GM13976 (cell line): ENCODE measurements around the gene HCRTR2.

ENCODE experiments used
- DNase-seq: peaks from one replicate; pipeline ENCODE4 v3.0.0; 2012; ENCODE audit warnings: low spot score
- CTCF ChIP-seq: IDR thresholded peaks from 2 replicates; pipeline ENCODE4 v1.5.1; 2012; ENCODE audit warnings: borderline replicate concordance, mild to moderate bottlenecking; ENCODE audit not compliant: insufficient read depth; ENCODE audit errors: extremely low read depth, missing control alignments, control extremely low read depth
- in situ Hi-C: fragments of 300-500 bp; cut with MboI; formaldehyde crosslinking; loops from one replicate; pipeline ENCODE4 v1.12.0; 2022; ENCODE audit warnings: low sequenced_read_pairs, mixed read lengths, inconsistent platforms; ENCODE audit not compliant: unreplicated experiment

Gene HCRTR2

DNA sequence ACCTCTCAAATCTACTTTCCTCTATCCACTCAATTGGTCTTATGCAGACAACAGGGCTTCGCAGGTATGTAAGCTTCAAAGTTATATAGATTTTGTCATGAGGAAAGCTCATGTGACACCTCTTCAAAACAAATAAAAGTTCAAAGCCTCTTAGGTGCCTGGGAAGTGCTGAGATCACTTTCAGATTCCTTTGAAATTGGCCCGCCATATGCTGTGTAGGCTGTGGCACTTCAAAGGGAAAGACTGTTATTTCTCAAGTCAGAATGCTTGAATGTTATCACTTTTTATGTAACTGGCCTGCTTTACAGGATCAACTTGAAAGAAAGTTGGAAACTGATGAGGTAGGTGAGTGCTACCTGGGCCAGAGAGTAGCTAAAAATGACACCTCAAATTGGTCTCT, 85.9 kb downstream of the HCRTR2 start:
- in situ Hi-C loops = no loop called here
- DNase-seq = no peak
- TF ChIP-seq CTCF = no peak

- no peak for TF ChIP-seq CTCF
- in situ Hi-C loops = no loop called here
- DNase-seq = no peak
Observed at GRCh38 chr6:55265409-55266114, 91.2 kb downstream of the HCRTR2 start.

DNA sequence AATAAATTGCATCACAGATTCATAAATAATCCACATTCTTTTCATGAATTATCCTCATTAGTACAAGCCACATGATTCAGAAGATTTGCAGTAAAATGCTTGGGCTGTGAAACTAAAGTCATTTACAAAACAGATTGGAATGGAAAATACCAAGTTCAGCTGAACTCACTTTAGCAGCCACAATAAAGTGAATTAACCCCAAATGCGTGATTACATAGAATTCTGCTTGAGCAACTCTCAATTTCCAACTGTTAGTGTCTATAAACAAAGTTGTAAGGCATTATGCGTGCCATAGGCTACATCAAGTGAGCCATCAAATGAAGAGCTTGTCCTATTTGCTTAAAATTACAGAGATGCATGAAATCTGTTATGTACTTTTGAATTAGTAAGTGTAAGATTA, 92.6 kb downstream of the HCRTR2 start:
- DNase-seq = no peak
- in situ Hi-C loops = no loop called here
- no peak for TF ChIP-seq CTCF

- in situ Hi-C loops = no loop called here
- TF ChIP-seq CTCF = peak; percentile 47
- peak; percentile 32 for DNase-seq
Observed at GRCh38 chr6:55276745-55277530, 102.6 kb downstream of the HCRTR2 start.

DNA sequence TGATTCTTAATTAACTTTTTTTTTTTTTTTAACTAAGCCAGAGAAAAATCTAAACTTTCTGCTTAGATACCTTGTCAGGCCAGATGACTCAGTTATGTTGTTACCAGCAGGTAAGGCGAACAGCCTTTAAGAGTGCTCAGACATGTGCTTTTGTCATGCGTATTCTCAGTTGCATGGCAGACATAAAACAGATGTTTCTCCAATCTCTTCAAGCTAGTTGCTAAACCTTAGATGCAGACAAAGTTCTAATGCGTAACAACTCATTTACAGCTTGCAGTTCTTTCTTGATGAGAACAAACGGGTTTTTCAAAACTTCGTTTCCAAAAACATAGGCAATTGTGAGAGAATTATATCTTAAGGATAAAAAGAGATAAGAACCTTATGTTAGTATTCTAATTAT, 103.3 kb downstream of the HCRTR2 start:
- no peak for DNase-seq
- in situ Hi-C loops = no loop called here
- TF ChIP-seq CTCF = no peak

DNA sequence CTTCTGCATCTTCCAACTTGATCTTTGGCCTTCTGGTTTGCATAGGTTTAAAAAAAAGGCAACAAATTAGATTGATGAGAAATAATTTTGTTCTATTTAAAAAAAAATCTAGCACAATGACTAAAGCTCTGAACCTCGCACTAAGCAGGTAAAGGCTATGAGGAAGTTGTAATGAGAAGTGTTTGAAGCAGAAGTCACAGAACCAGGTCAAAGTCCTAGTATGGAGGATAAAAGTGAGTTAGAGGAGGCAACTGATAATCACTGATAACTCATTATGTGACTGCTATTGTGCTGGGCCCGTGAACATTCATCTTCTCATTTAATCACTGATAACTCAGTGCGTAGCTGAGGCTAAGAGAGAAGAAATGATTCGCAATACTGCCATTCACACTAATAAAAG, 106.9 kb downstream of the HCRTR2 start:
- no peak for DNase-seq
- no peak for TF ChIP-seq CTCF
- in situ Hi-C loops = no loop called here
